HG03354 (cell line): ENCODE data around the gene EVI5.
"Not testable (repeated sequence)": the region's sequence is repeated elsewhere in the genome, so short reads cannot be mapped to it uniquely, and the experiment has no call there.

Source experiments
- ATAC-seq: cut with Tn5 transposase; IDR thresholded peaks from one replicate; pipeline ENCODE4 v1.9.1; 2021; ENCODE audit warnings: mild to moderate bottlenecking; ENCODE audit not compliant: unreplicated experiment, poor library complexity, severe bottlenecking

Gene EVI5

GRCh38 chr1:92754000-92754718 lies 30.7 kb downstream of the EVI5 start:
- ATAC-seq, result no peak

- ATAC-seq, result no peak
These were observed 32.2 kb downstream of the EVI5 start for GRCh38 chr1:92752719-92753118.

- peak; percentile 68 for ATAC-seq
These were observed 35.8 kb downstream of the EVI5 start for GRCh38 chr1:92749024-92749634.

- ATAC-seq, result no peak
These were observed 36.8 kb downstream of the EVI5 start for GRCh38 chr1:92748138-92748537.

GRCh38 chr1:92747735-92748134 lies 37.2 kb downstream of the EVI5 start:
- no peak for ATAC-seq

- ATAC-seq, result not testable (repeated sequence)
These were observed 38.7 kb downstream of the EVI5 start for GRCh38 chr1:92746255-92746654.

- ATAC-seq, result no peak
These were observed 41.7 kb downstream of the EVI5 start for GRCh38 chr1:92743221-92743620.

- no peak for ATAC-seq
These were observed 45.0 kb downstream of the EVI5 start for GRCh38 chr1:92739669-92740524.

GRCh38 chr1:92736395-92736794 lies 48.5 kb downstream of the EVI5 start:
- ATAC-seq, result no peak

- ATAC-seq, result no peak
These were observed 54.4 kb downstream of the EVI5 start for GRCh38 chr1:92730476-92730875.

GRCh38 chr1:92728697-92729096 lies 56.2 kb downstream of the EVI5 start:
- ATAC-seq, result no peak

GRCh38 chr1:92723713-92724112 lies 61.2 kb downstream of the EVI5 start:
- not testable (repeated sequence) for ATAC-seq

GRCh38 chr1:92721886-92722285 lies 63.0 kb downstream of the EVI5 start:
- no peak for ATAC-seq

- not testable (repeated sequence) for ATAC-seq
These were observed 63.8 kb downstream of the EVI5 start for GRCh38 chr1:92721157-92721556.

- not testable (repeated sequence) for ATAC-seq
These were observed 69.4 kb downstream of the EVI5 start for GRCh38 chr1:92715476-92715951.

- ATAC-seq, result no peak
These were observed 71.0 kb downstream of the EVI5 start for GRCh38 chr1:92713939-92714338.

GRCh38 chr1:92711473-92712165 lies 73.3 kb downstream of the EVI5 start:
- ATAC-seq, result no peak

GRCh38 chr1:92709738-92710137 lies 75.2 kb downstream of the EVI5 start:
- ATAC-seq, result no peak

- no peak for ATAC-seq
These were observed 76.4 kb downstream of the EVI5 start for GRCh38 chr1:92708368-92708950.

GRCh38 chr1:92707709-92708108 lies 77.2 kb downstream of the EVI5 start:
- no peak for ATAC-seq
